Measurements from ENCODE around the gene SETD5.

Gene SETD5

DNA sequence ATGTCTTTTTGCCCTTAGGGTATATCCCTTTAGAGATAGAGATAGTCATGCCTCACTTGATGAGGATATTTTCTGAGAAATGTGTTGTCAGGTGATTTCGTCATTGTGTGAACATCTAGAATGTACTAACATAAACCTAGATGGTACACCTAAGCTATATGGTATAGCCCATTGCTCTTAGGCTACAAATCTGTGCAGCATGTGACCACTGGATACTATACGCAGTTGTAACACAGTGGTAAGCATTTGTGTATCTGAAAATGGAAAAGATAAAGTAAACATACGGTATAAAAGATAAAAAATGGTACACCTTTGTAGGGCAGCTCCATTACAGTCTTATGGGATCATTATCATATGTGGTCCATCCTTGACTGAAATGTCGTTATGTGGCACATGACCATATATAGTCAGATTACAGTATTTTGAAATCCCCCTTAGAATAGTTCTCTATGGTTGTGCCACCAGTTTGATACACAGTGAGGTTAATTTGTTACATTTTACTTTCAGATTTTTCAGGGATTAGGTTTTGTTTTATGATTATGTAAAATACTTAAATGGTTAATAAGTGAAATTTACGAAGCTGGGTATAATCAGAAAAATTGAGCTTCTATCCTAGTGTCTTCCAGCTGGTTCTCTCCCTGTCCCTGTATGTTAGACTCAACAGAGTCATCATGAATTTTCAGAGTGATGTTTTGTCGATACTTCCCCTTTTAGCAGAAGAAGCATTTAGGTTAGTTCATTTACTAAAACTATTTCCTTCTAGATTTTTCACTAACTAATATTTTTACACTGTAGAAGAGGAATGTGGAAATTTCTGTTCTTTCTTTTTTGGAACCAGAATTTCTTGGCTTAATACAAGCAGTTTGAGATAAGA, 12.8 kb downstream of the SETD5 start:
- no peak for DNase-seq

DNA sequence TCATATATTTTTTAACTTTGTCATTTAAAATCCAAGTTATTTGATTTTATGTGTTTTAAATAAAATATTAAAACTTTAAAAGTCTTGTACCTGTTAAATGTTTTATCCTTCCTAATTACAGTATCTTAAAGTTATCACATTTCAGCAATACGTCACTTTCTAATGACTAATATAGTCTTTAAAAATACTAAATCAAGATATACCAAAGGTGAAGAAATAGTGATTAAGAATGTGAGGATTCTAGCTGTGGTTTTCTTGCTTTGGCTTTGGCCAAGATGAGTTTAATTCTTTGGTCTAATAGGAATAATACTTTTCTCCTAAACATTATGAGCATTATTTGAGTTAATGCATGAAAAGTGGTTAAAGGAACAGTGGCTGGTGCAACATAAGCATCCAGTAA, 13.9 kb downstream of the SETD5 start:
- DNase-seq, result no peak

GRCh38 chr3:9412293-9412692, 14.9 kb downstream of the SETD5 start:
- DNase-seq, result no peak

DNA sequence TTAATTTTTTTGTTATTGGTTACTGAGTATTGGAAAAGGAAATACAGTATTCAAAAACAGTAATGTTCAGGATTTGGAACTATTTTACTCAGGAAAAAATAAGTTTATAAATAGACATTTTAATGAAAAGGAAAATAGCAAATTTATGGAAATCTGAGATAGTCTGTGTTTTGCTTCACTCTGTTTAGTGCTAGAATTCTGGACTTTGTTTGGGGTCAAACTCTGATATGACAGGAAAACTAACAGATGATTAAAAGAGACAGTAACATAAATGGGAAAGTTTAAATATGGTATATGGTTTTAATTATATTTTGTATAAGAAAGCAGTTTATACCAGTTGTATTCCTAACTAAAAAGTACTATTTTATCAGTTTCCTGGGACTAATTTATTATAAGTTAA, 17.4 kb downstream of the SETD5 start:
- no peak for DNase-seq

DNA sequence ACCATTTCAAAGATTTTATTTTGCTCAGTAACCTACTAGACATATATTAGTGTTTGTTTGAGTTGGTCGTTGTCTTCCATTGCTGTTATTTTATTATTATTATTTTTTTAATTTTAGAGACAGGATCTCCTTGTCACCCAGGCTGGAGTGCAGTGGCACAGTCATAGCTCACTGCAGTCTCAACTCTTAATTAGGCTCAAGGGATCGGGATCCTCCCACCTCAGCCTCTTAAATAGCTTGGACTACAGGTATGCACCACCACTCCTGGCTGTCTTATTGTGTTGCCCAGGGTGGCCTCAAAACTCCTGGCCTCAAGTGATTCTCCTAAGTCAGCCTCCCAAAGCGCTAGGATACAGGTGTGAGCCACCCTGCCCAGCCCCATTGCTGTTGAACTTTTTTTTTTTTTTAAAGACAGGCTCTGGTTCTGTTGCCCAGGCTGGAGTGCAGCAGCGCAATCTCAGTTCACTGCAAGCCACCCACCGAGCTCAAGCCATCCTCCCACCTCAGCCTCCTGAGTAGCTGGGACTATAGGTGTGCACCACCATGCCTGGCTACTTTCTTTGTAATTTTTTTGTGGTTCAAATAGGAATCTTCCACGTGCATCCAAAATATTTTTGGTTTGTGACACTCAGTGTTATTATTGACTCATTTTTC, 18.2 kb downstream of the SETD5 start:
- DNase-seq, result no peak

- DNase-seq, result no peak
Measured at GRCh38 chr3:9416139-9416780, 18.8 kb downstream of the SETD5 start.

- DNase-seq, result no peak
Measured at GRCh38 chr3:9420850-9421549, 23.6 kb downstream of the SETD5 start.

DNA sequence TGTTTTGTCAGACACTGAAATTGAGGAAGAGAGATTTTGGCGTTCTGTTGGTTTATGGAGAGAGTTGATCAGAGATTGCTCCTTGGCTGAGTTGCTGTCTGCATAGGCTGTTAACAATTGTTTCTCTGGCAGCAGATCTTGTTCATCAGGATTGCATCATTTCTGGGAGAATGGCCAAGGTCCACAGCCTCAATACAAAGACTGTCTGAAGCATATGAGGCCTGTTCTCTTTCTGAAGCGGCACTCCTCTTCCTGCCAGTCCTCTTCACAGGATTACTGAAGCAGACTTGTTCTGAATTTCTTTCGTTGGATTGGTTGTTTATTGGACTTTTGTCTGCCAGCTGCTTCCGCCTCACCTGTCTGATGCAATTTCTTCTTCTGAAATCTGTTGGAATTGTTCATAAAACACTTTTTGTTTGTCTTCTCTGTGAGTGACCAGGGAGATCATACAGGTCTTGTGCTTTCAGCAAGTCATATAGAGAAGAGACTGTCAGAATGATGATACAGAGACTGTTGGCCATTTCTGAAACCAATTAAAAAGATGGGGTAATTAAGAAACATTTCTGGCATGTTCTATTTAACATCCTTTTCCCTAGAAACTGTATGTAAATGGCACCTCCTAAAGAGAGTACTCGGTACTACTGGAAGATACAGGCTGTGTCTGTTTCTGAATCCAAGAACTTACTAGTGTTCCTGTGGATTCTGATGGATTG, 25.5 kb downstream of the SETD5 start:
- DNase-seq, result no peak

- DNase-seq, result no peak
Measured at GRCh38 chr3:9428411-9428810, 31.0 kb downstream of the SETD5 start.

DNA sequence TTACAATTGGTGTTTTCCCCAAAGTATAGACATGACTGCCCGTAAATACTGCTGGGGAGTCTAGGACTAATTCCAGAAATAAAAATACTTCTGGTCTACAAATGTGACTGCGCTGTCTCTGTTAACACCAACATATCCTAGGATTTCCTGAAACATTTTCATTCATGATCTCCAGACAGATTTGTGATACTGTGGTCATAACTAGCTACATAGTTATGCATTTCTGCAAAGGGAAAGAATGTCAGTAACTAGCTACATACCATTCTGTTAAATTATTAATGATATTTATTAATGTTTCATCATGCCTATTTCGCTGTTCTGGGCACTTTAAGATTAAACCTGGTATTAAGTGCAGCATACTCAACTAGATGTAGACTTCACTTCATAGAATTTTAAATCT, 33.3 kb downstream of the SETD5 start:
- DNase-seq, result no peak

DNA sequence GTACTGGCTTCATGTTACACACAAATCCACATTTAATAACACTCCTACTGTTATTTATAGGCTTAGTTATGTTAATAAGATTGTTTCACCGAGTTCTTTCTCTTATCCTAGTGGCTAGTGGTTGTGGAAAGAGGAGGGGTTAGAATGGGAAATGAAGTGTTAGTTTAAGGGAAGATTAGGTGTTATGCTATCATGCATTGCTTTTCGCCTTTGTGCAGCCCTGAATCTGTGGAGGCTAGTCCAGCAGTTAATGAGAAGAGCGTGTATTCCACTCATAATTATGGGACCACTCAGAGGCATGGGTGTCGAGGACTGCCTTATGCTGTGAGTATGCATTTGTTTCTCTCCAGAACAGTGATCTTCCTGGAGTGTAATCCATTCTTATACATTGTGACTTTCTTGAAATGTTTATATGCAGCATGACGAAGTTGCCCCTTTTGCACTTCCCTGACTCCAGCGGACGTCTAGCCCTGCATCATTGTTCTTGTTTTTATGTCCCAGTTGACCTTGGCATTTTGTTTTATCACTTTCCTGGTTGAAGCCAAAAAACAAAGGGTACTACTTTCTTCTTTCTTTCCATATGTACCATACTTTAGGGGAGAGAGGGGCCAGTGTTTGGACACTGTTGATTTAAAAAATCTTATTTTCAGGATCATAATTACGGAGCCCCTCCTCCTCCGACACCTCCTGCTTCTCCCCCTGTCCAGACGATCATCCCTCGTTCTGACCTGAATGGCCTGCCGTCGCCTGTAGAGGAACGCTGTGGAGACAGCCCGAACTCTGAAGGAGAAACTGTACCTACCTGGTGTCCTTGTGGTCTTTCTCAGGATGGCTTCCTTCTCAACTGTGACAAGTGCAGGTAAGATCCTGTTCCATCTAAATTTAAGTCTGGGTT, 36.5 kb downstream of the SETD5 start:
- DNase-seq, result peak; percentile 21

DNA sequence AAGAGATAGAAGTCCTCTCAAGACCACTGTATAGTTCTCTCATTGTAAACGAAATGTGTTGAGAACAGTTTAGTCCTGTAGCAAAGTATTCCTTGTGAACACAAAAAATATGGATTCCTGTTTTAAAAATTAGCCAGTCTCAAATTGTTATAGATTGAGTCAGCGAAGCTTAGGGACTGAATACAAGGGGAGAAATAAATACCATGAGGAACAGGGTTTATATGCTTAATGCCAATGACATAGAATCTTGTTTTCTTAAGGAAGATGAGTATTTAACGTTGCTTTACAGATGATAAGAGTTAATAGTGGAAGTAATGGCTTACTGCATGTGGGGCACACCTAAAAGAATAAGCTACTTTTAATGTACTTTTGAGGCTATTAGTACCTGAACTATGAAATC, 37.9 kb downstream of the SETD5 start:
- no peak for DNase-seq

DNA sequence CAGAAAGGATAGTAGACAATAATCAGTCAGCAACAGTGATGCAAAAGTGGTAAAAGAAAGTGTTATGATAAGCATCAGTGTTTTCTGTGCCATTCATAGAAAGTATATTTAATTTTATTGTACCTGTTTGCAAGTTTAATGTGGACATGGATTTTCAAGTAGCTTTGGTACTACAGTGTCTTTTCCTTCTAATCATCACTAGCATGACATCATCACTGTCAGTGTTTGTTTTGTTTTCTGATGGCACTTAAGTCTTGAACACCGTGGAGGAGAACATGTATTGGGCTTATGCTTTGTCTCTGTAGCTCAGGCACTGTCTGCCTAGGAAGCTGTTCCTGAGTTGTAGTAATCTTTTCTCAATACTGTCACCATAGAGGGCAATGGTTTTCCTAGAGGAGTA, 41.9 kb downstream of the SETD5 start:
- DNase-seq, result no peak

DNA sequence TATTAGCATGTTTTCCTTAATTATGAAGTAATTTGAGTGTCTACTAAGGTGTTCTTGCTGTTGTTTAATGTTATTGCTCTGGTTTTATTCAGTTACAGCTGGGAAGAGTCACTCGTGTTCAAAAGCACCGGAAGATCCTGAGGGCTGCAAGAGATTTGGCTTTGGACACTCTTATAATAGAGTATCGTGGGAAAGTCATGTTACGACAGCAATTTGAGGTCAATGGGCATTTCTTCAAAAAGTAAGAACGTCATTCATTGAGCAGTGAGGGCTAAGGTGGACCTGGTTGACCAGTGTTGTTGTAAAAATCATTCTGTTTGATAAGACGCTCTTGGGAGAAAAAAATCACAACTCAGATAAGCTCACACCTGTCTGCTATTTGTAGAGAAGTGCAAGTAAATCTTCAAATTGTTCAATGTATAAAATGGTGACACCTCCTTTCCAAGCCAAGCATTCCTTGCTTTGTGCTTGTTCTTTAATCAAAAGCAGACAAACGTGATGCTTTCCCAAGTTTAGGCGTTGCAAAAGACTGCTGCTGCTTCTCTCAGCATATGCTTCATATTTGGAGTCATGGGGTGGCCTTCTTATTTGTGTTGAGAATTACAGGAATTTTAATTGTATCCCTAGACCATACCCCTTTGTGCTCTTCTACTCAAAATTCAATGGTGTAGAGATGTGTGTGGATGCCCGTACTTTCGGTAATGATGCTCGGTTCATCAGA, 44.2 kb downstream of the SETD5 start:
- DNase-seq, result no peak

DNA sequence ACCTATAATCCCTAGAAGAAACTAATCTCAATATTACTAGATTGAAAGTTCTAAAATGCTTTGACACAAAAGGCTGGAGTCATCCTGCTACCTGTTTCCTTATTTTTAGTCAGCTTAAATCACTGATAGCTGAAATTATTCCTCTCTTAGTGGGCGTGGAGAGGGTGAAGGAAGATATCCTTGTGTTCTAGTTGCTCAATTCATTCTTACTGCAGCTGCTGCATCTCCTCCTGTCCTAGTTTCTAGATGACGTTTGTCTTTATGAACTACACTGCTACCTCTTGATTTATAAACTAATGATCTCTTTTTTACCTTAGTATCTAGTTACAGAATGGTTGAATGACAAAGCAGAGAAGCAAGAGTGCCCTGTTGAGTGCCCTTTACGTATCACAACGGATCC, 50.7 kb downstream of the SETD5 start:
- DNase-seq, result no peak

- DNase-seq, result no peak
Measured at GRCh38 chr3:9448643-9449042, 51.2 kb downstream of the SETD5 start.

- DNase-seq, result no peak
Measured at GRCh38 chr3:9450126-9450525, 52.7 kb downstream of the SETD5 start.

DNA sequence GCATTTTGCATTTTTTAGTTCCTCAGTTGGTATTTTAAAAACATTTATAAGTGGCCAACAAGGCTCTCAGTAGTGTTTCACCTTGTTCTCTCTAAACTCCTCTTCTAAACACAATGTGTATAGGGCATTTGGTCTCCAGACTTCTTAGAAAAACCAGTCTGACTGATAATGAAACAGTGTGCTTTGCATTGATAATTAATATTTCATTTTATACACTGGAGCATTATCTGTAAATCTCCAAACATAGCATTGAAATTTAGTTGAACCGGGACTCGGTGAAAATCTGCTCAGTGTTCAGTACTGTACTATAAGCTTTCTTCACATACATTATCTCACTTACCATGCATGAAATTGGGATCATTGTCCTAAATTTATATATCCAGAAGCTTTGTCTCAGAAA, 53.6 kb downstream of the SETD5 start:
- no peak for DNase-seq

- no peak for DNase-seq
Measured at GRCh38 chr3:9452417-9452816, 55.0 kb downstream of the SETD5 start.

- DNase-seq, result no peak
Measured at GRCh38 chr3:9455596-9456131, 58.2 kb downstream of the SETD5 start.

DNA sequence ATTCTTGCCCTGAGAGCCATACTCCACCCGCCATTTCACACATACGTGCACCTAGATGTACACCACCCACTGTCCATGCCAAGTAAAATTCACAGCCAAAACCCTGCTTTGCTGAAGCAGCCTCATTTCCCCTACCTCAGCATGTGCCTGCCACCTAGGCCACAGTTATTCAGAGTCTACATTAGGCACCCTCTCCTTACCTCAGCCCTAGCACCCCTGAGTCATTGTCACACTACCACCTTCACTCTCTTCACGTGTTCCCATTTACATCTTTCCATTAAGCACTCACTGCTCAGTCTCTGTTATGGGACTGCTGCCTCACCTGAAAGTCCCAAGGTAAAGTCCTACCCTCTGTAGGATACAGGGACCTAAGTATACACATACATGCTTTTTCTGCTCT, 70.0 kb downstream of the SETD5 start:
- DNase-seq, result no peak

All from NCI-H524 treated with DMSO at 0.1 percent for 48 hours (cell line).